IMR-90 (cell line): Measurements from ENCODE around the gene STRA6. TPM values are rescaled to one million over a fixed set of nuclear protein-coding genes. Genes with fewer than 3 reads are reported as not detected.

Experiments
- ATAC-seq: fragments of 200-7000 bp; cut with Tn5 transposase; 2 replicates; pipeline ENCODE4 v1.9.1; 2020; ENCODE audit warnings: low read depth, mild to moderate bottlenecking, moderate library complexity
- BruUV-seq: library from RNA; stranded (reverse); fragments of 400-500 nt; replicated peaks from 2 replicates; lab custom pipeline; 2021; lab: Mats Ljungman, UMichigan
- CTCF ChIA-PET: fragments of 300-600 bp; formaldehyde crosslinking; extraction: SDS; loops from one replicate; lab custom pipeline; 2021; ENCODE audit warnings: antibody characterized with exemption; lab: Yijun Ruan, JAX
- POLR2A ChIA-PET: fragments of 300-600 bp; sonication (Branson Sonifier 250); formaldehyde crosslinking; loops from one replicate; lab custom pipeline; 2022; ENCODE audit warnings: antibody characterized with exemption; ENCODE audit not compliant: unreplicated experiment; lab: Charles Lee
- DNase-seq: peaks from one replicate; pipeline ENCODE4 v3.0.0; 2013
- H2AFZ ChIP-seq: replicated peaks from 2 replicates; pipeline ENCODE3; 2013; ENCODE audit warnings: low read length, mild to moderate bottlenecking; ENCODE audit not compliant: poor library complexity
- H2AK5ac ChIP-seq: 2 replicates; pipeline ENCODE4 v1.6.1; 2013; ENCODE audit warnings: low read depth, low read length, inconsistent platforms
- H2AK9ac ChIP-seq: replicated peaks from 2 replicates; pipeline ENCODE3; 2013; ENCODE audit warnings: mild to moderate bottlenecking, low read depth, low read length, moderate library complexity; ENCODE audit not compliant: poor library complexity
- H2BK120ac ChIP-seq: 2 replicates; pipeline ENCODE4 v1.6.1; 2013; ENCODE audit warnings: low read depth, low read length, inconsistent platforms
- H2BK15ac ChIP-seq: 3 replicates; pipeline ENCODE4 v1.6.1; 2013; ENCODE audit warnings: low read depth, low read length, inconsistent platforms
- H2BK20ac ChIP-seq: 2 replicates; pipeline ENCODE4 v1.6.1; 2013; ENCODE audit warnings: low read depth, mild to moderate bottlenecking, inconsistent platforms, low read length, moderate library complexity
- H2BK5ac ChIP-seq: 2 replicates; pipeline ENCODE4 v1.6.1; 2013; ENCODE audit warnings: mild to moderate bottlenecking, low read depth, low read length, inconsistent platforms; ENCODE audit not compliant: poor library complexity, severe bottlenecking
- H3K14ac ChIP-seq: replicated peaks from 2 replicates; pipeline ENCODE4 v1.6.1; 2013; ENCODE audit warnings: low read depth, low read length, inconsistent platforms
- H3K18ac ChIP-seq: 2 replicates; pipeline ENCODE4 v1.6.1; 2013; ENCODE audit warnings: low read depth, low read length, control low read depth
- H3K23ac ChIP-seq: 2 replicates; pipeline ENCODE4 v1.6.1; 2013; ENCODE audit warnings: low read depth, low read length, inconsistent platforms
- H3K27ac ChIP-seq: 2 replicates; pipeline ENCODE4 v1.5.1; 2013; ENCODE audit warnings: mild to moderate bottlenecking, control low read depth, low read length; ENCODE audit not compliant: insufficient read depth
- H3K27me3 ChIP-seq: 2 replicates; pipeline ENCODE4 v1.6.1; 2013; ENCODE audit warnings: low read length; ENCODE audit not compliant: control insufficient read depth, insufficient read depth
- H3K36me3 ChIP-seq: 2 replicates; pipeline ENCODE4 v1.6.1; 2013; ENCODE audit warnings: low read length, mixed read lengths; ENCODE audit not compliant: control insufficient read depth, insufficient read depth
- H3K4ac ChIP-seq: 2 replicates; pipeline ENCODE4 v1.6.1; 2013; ENCODE audit warnings: low read depth, low read length, inconsistent platforms
- H3K4me1 ChIP-seq: 2 replicates; pipeline ENCODE4 v1.6.1; 2013; ENCODE audit warnings: low read length, mixed read lengths; ENCODE audit not compliant: control insufficient read depth, insufficient read depth
- H3K4me2 ChIP-seq: 2 replicates; pipeline ENCODE4 v1.6.1; 2013; ENCODE audit warnings: low read depth, mild to moderate bottlenecking, control low read depth, low read length, moderate library complexity
- H3K4me3 ChIP-seq: 2 replicates; pipeline ENCODE4 v1.5.1; 2013; ENCODE audit warnings: low read depth, mild to moderate bottlenecking, control low read depth, low read length, moderate library complexity; ENCODE audit not compliant: insufficient read depth
- H3K56ac ChIP-seq: 2 replicates; pipeline ENCODE4 v1.6.1; 2013; ENCODE audit warnings: low read length, inconsistent platforms; ENCODE audit not compliant: insufficient read depth; ENCODE audit errors: extremely low read depth
- H3K79me1 ChIP-seq, 2 experiments: 2 replicates each; pipeline ENCODE4 v1.6.1; 2013; ENCODE audit warnings: low read length in 2 of 2, inconsistent platforms in 1 of 2, low read depth in 1 of 2
- H3K9ac ChIP-seq: 2 replicates; pipeline ENCODE4 v1.6.1; 2013; ENCODE audit warnings: low read depth, low read length, control low read depth
- H3K9me1 ChIP-seq: 2 replicates; pipeline ENCODE4 v1.6.1; 2013; ENCODE audit warnings: low read length, inconsistent platforms; ENCODE audit not compliant: insufficient read depth
- H3K9me3 ChIP-seq: 2 replicates; pipeline ENCODE4 v1.6.1; 2013; ENCODE audit warnings: low read length; ENCODE audit not compliant: control insufficient read depth, insufficient read depth
- H4K20me1 ChIP-seq: 2 replicates; pipeline ENCODE4 v1.6.1; 2013; ENCODE audit warnings: low read length, inconsistent platforms; ENCODE audit not compliant: insufficient read depth
- H4K5ac ChIP-seq: 2 replicates; pipeline ENCODE4 v1.6.1; 2013; ENCODE audit warnings: mild to moderate bottlenecking, low read depth, low read length, control low read depth
- H4K8ac ChIP-seq, 2 experiments: 2 replicates each; pipeline ENCODE4 v1.6.1; 2013; ENCODE audit warnings: low read depth in 2 of 2, low read length in 2 of 2, control low read depth in 1 of 2, inconsistent platforms in 1 of 2
- H4K91ac ChIP-seq: 2 replicates; pipeline ENCODE4 v1.6.1; 2013; ENCODE audit warnings: low read depth, low read length, inconsistent platforms; ENCODE audit not compliant: insufficient read depth
- SMC3 ChIP-seq: fragments of 150-350 bp; IDR thresholded peaks from 2 replicates; pipeline ENCODE4 v1.6.1; 2016; ENCODE audit warnings: low read depth, mild to moderate bottlenecking, antibody characterized with exemption, low read length, moderate library complexity
- WGBS, 2 experiments: methylation state at CpG; one replicate each; pipeline versions ENCODE4 v1.1.5 to v1.1.7; 2013; ENCODE audit warnings: missing lambda C conversion rate in 2 of 2; ENCODE audit not compliant: insufficient read length in 1 of 2; ENCODE audit errors: extremely low coverage in 2 of 2; 5-methylcytosine and 5-hydroxymethylcytosine counted together
- dilution Hi-C: fragments of 300-500 bp; cut with HindIII; formaldehyde crosslinking; loops from one replicate; pipeline ENCODE4 v1.14.3; 2018; ENCODE audit warnings: low sequenced_read_pairs; ENCODE audit not compliant: unreplicated experiment
- in situ Hi-C: fragments of 300-500 bp; cut with MboI; formaldehyde crosslinking; loops from 3 replicates; pipeline ENCODE4 v1.14.3; 2019; ENCODE audit warnings: low sequenced_read_pairs, inconsistent platforms, mixed read lengths
- intact Hi-C: fragments of 100-400 bp; cut with micrococcal nuclease; formaldehyde crosslinking; loops from 2 replicates; pipeline ENCODE4 v1.10.0; 2022
- polyA plus RNA-seq, 3 experiments: library from polyadenylated mRNA; depleted of rRNA; stranded (reverse); fragments of >200 nt; gene quantifications; 2 replicates each; pipeline ENCODE4 v1.2.3, GENCODE V29; 2012; ENCODE audit warnings: low replicate concordance in 1 of 3
- total RNA-seq: library from RNA; depleted of rRNA; stranded (reverse); fragments of >200 nt; gene quantifications from 2 replicates; pipeline ENCODE4 v1.2.3, GENCODE V29; 2012

Gene STRA6
- total and polyA plus RNA-seq, 2 of the 4 experiments (the other 2 are of a cell fraction) = 0.17 TPM; not detected in 1

DNA sequence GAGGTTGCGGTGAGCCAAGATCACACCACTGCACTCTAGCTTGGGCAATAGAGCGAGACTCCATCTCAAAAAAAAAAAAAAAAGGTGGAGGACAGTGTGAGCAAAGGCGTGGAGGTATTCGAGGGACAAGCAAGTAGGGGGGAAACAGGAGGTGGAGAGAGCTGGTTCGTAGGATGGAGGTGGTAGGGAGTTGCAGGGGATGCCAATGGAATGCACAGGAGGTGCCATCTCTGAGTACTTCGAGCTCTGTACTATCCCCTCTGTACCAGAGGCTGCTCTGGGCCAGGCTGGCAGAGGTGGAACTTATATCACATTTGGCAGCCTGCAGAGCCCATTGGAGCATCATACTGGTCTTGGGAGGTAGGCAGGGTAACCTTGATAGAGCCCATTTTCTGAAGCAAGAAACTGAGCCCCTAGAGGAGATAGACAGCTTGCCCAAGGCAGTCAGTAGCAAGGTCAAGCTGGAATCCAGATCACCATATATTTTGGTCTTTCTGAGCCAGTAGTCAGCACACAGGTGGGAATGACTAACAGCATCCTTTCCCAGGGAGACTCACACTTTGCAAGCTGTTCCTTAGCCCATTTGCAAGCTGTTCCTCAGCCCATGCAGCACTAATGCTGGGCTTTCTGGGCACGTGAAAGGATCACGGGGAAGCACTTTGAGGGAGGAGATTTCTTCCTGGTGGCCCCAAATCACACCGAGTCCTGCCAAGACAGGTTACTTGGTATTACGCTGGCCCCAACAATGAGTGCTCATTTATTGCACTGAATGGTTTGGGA is 24.4 kb upstream of the STRA6 start:
- Histone ChIP-seq H4K91ac (no peak overlapping the region), H3K56ac (no peak overlapping the region), H3K9me3 (no peaks in the 10 kb centered on the region), H3K9me1 (no peaks in the 10 kb centered on the region), H3K27me3 (peaks cover 66% of the 10 kb centered on the region), H3K9ac (no peak overlapping the region), H3K36me3 (no peaks in the 10 kb centered on the region), H2BK20ac (no peak overlapping the region), H2BK5ac (no peak overlapping the region), H2AFZ (no peak overlapping the region), H3K4me3 (no peak overlapping the region), H4K20me1 (0 out of 2 replicates have a peak, but pooled peaks cover 3% of the 10 kb centered on the region), H4K8ac (no peak overlapping the region), H2BK15ac (no peak overlapping the region), H3K23ac (no peak overlapping the region), H3K18ac (no peak overlapping the region), H2BK120ac (no peak overlapping the region), H3K27ac (no peak overlapping the region), H3K4ac (no peak overlapping the region), H3K4me1 (no peaks in the 10 kb centered on the region), H3K4me2 (no peak overlapping the region), H4K5ac (no peak overlapping the region), H2AK9ac (no peak overlapping the region), H3K79me1 (no peaks in the 10 kb centered on the region), H3K14ac (no peak overlapping the region), H2AK5ac (no peak overlapping the region)
- dilution Hi-C loops = no loop called here
- no peak for ATAC-seq
- POLR2A ChIA-PET = no interaction called here
- intact Hi-C loops = no loop called here
- in situ Hi-C loops = no loop called here
- BruUV-seq = no TSS peak
- DNase-seq = no peak
- CTCF ChIA-PET = interaction anchor here (1.7 kb wide), 1 partner anchor 10 kb away, joined by 3 read pairs; no protein-coding TSS in a partner anchor
- 81% methylated on average over 4 of the region's 10 CpGs; no CpG with 5 or more reads in 1 of the 2 experiments for WGBS, 2 experiments
- no peak for TF ChIP-seq SMC3
